HG03342 (cell line): ENCODE results near the gene KIF5A.

Experiments
- ATAC-seq: cut with Tn5 transposase; IDR thresholded peaks from one replicate; pipeline ENCODE4 v1.9.1; 2021; ENCODE audit warnings: mild to moderate bottlenecking, moderate library complexity; ENCODE audit not compliant: unreplicated experiment

KIF5A gene

DNA sequence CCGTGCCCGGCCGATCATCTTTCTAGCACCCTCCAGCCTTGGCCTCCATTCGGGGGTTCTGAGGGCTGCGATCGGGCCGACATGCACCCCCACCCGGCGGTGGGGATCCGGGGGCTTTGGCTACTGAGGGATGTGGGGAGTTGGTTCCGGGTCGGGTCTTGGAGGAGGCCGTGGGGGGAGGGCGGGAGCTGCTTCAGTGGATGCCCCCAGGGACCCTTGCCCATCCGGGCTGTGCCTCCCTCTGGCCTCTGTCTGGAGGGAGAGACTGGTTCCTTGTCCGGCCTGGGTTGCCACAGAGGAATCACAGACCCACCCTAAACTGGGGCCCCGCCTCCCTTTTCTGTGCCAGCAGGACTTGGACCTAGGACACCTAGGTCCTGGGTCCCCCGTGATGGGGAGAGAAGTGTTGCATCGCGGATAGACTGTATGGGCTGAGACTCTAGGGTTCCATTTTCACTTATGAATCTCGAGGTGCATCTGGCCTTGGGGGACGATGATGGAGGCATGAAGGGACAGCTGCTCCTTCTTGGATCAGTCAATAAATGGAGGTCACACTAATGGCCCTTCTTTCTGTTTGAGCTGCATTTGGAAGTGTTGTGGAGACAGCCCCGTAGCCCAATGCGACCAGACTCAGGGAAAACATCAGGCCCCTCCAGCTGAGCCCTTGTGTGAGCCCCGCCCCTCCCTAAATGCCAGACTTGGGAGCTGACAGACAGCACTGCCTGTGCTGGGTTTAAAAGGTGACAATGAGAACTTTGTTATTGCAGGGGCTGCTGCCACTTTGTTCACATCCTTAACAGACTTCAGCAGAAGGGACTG is 55.4 kb downstream of the KIF5A start:
- peak; percentile 15 for ATAC-seq

DNA sequence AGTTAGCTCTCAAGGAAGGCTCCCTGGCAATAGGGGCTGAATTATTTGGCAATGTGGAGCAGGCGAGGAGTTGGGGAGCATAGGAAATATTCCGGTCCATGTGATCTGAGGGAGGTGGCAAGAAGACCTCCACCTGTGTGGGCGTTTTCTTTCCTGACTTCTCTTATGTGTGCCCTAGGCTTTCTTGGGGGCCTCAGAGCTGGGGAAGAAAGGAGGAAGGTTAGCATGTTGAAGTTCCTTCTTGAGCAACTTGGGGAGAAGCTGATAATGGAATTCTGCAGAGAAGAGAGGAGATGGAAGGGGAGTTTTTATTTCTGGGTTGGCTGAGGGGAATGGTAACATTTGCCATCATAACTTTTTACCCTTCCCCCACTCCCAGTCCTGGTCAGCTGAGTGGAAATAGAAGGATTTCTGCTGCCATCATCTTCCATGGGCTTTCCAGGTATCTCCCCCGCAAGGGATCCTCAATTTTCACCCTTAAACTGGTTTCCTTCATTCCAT is 56.0 kb downstream of the KIF5A start:
- no peak for ATAC-seq

DNA sequence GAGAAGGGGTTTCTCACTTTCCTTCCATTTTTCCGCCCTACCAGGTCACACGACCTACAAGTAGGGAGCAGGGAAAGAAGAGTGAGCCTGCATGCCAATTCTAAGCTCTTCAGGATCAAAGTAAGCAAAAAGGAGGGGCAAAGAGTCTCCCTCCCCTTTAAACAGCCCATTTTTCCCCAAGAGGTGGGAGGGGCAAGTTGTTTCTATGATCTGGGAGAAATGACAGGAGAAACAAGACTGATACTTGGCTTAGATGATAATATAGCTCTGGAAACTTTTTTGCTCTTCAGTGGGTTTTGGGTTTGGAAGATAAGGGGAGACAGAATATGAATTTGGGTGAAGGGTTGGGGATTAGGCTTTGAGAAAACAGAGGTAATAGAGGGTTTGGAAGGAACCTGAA is 56.6 kb downstream of the KIF5A start:
- ATAC-seq, result no peak

DNA sequence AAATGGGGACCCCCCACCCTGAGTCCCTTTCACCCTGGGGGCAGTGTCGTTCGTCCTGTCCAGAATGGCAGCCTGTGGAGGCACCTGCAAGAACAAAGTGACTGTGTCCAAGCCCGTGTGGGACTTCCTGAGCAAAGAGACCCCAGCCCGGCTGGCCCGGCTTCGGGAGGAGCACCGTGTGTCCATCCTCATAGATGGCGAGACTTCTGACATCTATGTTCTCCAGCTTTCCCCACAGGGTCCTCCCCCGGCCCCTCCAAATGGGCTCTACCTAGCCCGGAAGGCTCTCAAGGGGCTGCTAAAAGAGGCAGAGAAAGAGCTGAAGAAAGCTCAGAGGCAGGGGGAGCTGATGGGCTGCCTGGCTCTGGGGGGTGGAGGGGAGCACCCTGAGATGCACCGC is 57.0 kb downstream of the KIF5A start:
- ATAC-seq, result no peak

DNA sequence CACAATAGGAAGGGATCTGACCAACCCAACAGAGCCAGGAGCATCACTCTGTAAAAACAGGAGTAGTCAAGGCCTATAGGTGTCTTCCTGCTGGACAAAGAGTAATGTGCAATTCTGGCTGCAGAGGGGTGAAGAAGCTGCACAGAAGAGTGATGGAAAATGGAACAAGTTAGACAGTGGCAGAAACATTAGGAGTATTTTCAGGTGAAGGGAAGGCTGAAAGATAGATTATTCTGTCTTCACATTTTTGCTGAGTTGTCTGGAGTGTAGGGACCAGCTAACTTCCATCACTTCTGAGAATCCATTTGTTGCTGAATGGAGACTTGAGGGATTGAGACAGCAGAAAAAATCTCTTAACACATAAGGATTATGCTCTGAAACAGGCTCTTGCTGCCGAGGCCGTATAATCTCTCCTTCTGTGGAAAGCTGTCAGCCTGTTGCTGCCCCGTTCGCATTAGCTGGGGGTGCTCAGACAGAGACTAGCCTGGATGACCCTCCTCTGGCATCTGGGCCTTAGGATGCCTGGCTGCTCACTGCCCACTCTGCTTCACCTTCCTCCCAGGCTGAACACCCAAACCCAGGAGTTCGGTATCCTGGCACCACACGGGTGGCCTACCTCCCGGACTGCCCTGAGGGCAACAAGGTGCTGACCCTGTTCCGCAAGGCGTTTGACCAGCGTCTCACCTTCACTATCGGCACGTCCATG is 58.3 kb downstream of the KIF5A start:
- ATAC-seq, result no peak

DNA sequence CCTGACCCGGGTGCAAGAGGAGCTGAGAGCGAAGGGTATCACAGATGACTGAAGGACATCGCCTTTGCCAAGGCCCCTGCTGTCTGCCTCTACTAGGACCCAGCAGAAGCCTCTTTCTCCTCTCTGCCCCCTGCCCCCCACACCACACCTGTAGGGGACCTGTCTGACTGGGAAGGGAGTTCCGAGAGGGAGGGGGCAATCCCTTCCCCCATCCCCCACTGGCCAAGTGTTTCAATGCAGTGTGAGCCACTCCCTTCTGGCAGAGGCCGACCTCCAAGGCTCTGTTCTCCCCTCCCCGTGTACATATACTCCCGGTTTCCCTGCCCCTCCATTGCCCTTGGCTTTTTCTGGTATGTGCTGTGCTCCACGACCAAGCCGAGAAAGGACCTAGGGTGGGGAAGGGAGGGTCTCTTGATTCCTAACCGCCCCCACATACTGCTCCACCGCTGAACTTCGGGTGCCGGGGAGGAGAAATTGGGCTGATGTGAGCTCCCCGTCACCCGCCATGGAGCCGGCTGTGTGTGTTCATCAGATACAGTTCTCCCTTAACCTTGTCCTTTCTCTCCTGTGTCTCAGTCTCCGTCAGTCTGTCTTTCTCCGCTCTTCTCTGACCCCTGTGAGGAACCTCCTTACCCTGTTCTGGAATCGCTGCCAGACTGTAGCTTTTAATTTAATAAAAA is 59.4 kb downstream of the KIF5A start:
- no peak for ATAC-seq

DNA sequence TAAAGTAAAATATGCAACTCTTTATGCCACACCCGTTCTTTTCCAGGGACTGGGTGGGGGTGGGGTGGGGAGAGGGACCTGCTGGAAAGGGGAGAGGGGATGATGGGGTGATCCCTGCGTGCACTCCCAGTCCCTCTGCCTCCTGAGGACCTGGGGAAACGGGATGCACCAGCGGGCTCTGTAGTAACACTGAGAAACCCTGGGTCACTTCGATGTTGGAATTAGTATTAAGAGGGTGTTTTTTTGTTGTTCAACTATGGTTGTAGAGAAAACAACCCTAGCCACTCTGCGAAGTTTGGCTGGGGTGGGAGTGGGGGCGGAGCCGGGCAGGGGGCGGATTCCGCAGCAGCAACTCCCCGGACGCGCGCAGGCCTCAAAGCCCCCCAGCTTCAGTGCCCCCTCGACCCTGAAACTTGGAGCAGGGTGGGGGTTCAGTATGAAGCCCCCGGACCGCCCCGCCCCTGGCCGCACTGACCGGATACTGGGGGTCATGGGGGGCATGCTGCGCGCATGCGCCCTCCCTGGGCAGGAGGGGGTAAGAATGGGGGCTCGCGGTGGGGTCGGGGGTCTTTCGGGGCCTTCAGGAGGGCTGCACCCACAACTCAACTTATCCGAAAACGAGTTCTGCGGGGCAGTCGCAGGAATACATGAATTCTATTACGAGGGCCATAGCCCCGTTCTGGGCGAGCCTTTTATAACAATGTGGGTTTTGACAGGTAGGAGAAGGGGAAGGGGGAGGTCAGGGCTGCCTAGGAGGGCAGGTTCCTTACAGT is 60.1 kb downstream of the KIF5A start:
- no peak for ATAC-seq

DNA sequence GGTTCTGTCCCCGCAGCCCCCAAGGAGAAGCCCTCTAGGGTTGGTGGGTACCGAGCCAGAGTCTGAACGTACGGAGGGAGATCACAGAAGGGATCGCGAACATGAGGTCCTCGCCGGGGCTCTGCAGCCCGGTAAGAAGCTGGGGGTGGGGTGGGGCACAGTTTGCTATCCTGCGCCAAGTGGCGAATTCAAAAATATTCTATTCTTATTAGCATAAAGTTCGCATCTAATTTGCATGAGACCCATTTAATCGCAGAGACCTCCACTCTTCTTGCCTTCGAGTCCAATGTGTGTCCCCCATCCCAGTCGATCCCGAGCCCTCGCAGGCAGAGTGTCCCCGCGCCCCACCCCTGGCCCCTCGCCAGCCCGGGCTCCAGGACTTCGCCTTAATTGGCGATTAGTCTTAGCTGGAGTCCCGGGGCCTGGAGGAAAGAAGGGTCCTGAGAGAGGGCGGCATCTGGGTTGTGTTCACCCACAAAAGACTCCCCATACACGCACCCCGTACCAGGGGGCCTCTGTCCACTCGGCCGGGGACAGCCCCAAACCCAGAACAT is 60.8 kb downstream of the KIF5A start:
- ATAC-seq, result no peak

DNA sequence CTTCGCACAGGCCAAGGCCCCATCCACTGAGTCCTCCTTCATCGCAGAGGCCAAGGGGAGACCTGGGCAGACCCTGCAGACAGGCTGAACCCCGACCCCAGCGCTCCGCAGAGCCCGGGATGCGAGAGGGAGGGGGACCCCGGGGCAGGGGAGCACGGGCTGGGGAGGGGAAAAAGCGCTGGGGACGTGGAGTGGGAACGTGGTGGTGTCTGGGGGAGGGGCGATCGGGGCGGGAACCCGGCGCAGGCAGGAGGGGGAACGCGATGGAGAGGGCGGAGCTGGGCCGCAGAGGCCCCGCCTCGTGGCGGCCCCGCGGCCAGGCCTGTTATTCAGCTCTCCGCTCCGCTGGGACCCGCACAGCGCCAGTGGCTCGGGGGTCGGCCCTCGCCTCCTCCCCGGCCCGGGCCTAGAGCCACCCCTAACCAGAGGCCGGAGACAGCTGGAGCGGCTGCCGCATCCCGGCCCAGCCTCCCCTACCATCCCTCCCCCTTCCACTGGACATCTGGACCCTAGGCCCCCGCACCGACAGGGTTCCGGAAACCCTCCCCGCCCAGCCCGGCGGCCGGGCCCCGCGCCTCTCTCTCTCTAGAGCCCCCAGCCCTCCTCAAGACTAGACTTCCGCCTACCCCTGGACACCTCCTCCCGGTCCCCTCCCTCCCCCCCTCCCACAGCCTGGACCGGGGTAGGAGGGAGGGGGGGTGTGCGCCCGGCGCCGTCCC is 61.4 kb downstream of the KIF5A start, which contains the start of gene ARHGEF25:
Gene ARHGEF25, plus strand, starts transcription at position 328 of the 719 bp plus-strand sequence. CDS start 460 bp downstream, outside the sequence.
- ATAC-seq, result peak; percentile 44

DNA sequence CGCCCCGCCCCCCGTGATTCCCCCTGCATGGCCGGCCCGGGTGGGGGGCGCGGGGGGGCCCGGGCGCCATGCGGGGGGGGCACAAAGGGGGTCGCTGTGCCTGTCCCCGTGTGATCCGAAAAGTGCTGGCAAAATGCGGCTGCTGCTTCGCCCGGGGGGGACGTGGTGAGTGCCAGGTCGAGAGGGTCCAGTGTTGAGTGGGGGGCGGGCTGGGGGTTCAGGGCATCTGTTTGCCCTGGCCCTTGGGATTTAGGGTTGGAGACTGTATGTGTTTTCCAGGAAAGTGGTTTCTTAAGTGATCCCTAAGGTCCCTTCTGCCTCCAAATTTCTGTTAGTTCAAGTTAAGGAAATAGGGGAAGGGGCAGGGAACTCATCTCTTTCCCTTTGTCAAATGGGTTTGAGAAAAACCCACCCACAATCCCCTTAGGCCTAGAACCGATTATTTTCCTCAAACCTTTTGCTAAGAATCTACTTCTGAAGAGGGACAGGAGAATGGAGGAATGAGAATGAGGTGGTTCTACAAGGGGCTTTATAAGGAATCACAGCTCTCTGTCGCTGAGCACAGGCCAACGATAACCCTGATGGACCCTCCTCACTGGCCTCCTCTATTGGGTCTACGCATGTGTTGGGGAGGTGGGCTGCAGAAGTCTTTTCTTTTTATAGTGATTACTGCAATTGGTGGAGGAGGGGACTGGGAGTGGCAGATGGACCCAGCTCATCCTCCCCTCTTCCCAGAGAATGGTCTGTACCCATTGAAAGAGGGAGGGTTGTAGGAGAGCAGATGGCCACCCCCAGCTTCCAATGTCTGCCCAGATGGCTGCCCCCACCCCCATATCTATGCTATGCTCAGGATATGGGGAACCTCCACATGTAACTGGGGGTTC is 62.2 kb downstream of the KIF5A start:
- no peak for ATAC-seq

DNA sequence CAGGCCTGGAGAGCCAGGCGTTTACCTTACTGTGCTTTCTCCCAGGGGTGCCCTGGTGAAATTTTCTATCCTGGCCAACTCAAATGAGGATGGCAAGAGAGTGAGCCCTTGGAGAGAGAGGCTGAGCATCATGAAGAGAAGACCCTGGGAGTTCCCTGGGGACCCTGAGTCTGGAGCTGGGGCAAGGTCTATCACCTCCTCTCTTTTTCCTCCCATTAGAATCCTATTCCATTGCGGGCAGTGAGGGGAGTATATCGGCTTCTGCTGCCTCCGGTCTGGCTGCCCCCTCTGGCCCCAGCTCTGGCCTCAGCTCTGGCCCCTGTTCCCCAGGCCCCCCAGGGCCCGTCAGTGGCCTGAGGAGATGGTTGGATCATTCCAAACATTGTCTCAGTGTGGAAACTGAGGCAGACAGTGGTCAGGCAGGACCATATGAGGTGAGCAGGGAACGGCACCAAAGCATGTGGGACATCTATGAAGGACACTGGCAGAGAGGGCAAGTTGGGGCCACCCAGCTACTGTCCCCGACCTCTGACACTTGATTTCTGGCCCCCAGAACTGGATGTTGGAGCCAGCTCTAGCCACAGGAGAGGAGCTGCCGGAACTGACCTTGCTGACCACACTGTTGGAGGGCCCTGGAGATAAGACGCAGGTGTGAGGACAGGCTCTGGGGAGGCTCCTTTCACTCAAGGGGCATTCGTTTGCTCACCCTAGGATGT is 63.0 kb downstream of the KIF5A start:
- ATAC-seq, result no peak

DNA sequence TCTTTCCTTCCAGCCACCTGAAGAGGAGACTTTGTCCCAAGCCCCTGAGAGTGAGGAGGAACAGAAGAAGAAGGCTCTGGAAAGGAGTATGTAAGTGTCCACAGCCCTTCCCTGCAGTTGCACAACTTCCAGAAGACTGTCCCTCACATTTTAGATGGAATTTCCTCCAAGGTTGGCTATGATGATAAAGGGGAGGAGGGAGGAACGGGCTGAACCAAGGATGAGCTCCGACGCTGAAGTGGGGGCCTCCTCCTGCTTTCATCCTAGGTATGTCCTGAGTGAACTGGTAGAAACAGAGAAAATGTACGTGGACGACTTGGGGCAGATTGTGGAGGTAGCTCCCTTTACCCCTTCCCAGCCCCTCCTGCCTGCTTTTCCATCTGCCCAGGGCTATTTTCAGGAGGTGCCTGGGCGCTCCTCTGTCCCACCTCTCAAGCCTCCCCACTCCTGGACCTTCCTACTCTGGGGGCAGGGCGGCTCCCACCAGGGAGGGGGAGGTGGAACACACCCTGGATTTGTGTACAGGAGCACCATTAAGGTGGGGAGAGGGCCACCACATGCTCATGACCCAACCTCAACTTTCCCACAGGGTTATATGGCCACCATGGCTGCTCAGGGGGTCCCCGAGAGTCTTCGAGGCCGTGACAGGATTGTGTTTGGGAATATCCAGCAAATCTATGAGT is 63.7 kb downstream of the KIF5A start:
- ATAC-seq, result no peak

DNA sequence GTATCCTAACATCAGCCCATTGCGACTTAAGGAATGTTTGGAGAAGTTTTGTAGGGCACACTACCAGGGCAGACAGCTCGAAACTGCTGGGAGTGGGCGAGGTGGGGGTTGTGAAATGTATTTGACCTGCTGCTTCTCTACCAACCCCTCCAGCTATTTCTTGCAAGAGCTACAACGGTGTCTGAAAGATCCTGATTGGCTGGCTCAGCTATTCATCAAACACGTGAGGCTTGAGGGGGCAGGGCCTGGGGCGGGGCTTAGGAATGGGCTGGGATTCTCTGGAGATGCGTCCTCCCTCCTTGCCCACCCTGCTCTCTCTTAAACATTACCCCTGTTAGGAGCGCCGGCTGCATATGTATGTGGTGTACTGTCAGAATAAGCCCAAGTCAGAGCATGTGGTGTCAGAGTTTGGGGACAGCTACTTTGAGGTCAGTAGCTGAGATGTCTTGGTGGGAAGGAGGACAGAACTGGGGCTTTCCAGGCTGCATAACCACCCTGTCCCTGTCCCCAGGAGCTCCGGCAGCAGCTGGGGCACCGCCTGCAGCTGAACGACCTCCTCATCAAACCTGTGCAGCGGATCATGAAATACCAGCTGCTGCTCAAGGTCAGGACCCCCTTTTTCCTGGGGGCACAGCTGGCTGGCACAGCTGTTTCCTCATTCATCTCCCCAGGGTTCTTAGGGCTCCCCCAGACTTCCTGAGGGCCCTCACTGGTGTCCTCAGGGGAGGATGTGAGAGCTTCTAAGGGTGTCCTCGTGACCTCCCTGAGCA is 64.5 kb downstream of the KIF5A start:
- ATAC-seq, result peak; percentile 46

DNA sequence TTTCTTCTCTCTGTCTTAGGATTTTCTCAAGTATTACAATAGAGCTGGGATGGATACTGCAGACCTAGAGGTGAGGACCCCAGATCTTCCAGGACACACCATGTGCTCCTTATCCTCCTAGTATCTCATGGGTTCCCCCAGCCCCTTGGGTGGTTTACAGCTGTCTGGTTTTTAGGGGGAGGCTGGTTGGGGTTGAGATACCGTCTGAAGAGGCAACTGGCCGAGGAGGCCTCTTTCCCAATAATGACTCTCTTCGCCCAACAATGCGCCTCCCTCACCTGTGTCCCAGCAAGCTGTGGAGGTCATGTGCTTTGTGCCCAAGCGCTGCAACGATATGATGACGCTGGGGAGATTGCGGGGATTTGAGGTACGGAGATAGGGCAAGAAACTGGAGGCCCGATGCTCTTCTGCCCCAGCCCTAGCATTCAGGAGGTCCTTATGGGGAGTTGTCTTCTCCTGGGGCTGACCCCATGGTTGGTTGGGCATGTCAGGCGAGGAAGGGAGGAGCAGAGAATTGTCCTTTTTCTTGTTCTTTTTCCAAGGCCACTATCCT is 65.2 kb downstream of the KIF5A start:
- ATAC-seq, result no peak

DNA sequence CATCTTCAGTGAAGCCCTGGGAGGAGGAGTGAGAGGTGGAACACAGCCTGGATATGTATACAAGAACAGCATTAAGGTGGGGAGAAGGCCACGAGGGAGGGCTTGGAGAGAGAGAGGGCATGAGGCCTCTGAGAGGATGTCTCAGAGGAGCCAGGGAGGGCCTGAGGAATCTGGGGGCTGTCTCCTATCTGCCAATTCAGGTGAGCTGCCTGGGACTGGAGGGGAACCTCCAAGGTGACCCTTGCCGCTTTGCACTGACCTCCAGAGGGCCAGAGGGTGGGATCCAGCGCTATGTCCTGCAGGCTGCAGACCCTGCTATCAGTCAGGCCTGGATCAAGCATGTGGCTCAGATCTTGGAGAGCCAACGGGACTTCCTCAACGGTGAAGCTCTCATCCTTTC is 65.8 kb downstream of the KIF5A start:
- no peak for ATAC-seq

DNA sequence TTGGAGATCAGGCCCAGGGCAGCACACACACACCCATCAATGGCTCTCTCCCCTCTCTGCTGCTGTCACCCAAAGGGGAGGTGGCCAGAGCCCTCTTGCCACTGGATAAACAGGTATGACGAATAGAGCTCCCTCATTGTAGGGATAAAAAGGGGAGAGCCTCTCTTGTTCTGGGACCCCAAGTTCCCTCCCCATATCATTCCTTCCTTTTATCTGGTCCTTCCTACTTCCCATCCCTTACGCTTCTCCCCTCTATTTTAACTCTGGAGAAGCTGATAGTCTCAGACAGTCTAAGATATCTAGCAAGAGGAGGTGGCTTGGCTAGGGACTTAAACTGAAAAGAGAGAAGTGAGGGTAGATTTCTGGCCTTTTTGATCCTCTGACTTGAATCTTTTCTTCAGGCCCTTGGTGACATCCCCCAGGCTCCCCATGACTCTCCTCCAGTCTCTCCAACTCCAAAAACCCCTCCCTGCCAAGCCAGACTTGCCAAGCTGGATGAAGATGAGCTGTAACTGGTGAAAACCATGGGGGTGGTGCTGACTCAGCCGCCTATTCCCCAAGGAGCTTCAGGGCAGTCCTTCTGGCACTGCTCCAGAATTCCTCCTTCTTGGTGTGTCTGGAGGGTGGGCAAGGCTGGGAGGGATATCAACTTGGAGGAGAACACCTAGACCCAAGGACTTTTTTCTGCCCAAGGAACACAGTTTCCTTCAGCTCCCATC is 66.7 kb downstream of the KIF5A start:
- ATAC-seq, result no peak
